Measurements from ENCODE around the gene TSPAN31.
"Not testable (repeated sequence)": the region's sequence is repeated elsewhere in the genome, so short reads cannot be mapped to it uniquely, and the experiment has no call there.

Gene TSPAN31, protein sequence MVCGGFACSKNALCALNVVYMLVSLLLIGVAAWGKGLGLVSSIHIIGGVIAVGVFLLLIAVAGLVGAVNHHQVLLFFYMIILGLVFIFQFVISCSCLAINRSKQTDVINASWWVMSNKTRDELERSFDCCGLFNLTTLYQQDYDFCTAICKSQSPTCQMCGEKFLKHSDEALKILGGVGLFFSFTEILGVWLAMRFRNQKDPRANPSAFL

DNA sequence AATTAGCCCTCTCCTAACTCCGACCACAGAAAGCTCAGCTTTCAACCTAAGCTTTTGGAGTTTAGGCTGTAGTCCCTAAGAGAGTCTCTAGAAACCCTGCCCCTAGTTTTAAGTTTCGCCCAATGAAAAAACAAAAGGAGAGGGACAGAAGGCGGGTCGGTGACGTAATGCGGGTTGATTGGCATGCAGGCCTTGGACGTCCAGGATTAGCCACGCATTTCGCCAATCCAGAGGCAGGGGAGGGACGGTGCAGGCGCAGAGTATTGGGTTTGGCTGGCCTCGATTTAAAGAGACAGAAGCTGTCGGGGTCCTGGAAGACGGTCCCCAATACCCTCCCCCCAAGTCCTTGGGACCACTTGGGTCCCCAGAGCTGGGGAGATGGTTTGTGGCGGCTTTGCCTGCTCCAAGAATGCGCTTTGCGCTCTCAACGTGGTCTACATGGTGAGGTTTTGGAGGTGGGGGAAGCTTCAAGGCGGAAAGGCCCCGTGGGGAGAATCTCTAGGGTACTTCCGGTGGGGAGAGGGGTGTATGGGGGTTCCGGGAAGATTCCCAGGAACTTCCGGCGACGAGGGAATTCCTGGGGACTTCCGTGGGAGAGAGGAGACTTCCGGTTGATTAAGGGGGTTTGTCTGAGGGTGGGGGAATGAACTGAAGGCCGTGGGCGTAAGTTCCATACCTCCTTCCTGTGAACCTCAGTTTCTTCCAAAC, at the start of gene TSPAN31:
TSS of gene TSPAN31 (plus strand) at position 263 of the 708 bp plus-strand sequence. CDS start at position 379, 116 bp downstream.
- peak; percentile 92 to 96 for DNase-seq

DNA sequence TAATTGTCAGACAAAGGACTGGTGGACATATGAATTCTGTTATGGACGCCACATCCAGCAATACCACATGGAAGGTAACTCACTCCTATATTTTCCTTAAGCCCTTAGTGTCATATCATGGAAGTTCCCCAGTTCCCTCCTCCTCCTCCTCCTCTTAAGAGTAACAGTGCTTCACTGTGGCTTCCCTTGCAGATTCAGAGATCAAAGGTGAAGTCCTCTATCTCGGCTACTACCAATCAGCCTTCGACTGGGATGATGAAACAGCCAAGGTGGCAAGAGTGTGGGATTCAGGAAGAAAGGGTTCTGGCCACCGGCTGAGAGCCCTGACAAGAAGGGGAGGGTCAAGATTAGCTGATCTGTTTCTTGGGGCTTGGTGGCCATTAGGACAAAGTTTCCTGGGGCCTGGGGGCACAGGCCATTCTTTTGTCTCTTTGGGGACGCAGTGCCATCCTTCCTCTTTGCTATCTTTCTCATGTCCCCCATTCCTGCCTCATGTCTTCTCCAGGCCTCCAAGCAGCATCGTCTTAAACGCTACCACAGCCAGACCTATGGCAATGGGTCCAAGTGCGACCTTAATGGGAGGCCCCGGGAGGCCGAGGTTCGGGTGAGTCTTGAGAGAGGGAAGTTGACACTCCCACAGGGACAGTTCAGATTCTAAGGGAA, 48.9 kb upstream of the TSPAN31 start:
- DNase-seq: no peak

DNA sequence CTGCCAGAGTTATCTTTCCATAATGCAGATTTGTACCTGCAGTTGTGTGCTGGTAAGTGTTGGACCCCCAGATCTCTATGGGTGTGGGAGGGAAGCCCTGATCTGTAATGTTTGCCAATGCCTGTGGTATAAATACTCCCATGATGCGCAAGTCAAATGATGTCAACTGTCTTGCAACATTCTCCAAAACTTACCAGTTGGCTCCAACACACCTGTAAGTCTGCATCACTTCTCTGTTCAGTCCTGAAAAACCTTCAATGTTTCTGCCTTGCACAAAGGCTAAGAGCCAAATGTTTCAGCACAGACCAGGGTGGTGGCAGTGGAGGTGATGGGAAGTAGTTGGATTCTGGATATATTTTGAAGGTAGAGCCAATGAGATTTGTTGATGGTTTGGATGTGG, 47.8 kb upstream of the TSPAN31 start:
- DNase-seq: no peak

DNA sequence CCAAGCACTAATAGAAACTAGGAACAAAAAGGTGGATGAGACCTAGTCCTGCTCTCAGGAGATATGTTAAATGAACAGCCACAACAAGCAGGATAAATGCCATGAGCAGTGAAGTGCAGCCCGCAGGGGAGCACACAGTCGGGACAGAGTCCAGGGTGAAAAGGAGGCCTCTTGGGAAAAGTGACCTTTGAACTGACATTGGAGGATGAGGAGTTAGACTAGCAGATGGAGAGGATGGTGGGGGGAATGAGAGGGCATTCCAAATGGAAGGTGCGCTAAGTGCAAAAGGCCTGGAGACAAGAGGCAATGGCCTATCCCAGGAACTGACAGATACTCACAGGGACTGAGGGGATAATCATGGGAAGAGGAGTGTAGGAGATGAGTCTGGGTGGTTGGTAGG, 46.4 kb upstream of the TSPAN31 start:
- no peak for DNase-seq

DNA sequence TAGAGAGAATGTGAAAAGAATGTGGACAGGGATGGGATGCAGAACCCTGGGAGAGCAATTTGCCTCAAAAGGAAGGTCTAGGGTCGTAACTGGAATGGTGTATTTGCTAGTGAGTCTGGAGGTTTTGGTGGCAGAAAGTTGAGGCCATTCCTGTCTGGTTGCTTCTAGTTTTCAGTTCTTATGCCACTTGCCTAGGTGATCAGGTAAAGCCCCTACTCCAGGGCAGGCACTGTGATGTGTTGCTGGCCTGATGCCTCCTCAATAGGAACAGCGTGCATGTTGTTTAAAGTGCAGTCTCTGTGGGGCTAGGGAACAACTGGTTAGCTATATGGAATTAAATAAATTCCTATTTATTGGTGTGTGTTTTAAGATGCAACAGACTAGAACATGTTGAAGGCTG, 44.5 kb upstream of the TSPAN31 start:
- DNase-seq: no peak

DNA sequence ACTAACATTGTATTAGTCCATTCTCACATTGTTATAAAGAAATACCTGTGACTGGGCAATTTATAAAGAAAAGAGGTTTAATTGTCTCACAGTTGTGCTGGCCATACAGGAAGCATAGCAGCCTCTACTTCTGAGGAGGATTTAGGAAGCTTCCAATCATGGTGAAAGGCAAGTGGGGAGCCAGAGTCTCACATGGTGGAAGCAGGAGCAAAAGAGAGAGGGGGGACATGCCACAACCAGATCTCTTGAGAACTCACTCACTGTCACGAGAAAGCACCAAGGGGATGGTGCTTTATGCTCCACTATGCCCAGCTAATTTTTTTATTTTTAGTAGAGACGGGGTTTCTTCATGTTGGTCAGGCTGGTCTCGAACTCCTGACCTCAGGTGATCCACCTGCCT, 37.6 kb upstream of the TSPAN31 start:
- DNase-seq: no peak

DNA sequence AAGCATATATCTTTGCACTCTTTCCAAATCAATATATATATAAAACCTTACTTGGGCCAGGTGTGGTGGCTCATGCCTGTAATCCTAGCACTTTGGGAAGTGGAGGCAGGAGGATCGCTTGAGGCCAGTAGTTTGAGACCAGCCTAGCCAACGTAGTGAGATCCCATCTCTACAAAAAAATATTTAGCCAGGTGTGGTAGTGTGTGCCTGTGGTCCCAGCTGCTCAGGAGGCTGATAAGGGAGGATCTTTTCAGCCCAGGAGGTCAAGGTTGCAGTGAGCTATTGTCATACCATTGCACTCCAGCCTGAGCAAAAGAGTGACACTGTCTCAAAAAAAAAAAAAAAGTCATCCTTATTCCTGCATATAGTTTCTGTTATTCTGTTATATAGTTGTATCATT, 36.5 kb upstream of the TSPAN31 start:
- no peak for DNase-seq

DNA sequence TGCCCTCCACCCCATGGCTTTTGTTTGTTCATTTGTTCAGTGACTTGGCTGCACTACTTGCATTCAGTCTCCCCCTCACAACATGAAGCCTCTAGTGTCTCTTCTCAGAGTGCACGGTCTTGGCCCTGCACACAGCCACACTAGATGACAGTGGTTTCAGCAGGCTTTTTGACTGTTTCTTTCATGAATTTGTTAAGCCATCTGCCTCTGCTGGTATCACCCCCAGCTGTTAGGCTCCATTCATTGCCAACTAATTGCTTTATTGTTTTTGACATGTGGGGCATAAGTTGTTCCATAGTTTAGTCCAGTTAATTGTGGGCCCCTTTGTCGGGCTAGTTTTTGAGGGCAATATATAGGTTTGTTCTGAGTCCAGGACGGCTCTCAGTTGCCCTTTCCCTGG, 32.1 kb upstream of the TSPAN31 start:
- DNase-seq: no peak

DNA sequence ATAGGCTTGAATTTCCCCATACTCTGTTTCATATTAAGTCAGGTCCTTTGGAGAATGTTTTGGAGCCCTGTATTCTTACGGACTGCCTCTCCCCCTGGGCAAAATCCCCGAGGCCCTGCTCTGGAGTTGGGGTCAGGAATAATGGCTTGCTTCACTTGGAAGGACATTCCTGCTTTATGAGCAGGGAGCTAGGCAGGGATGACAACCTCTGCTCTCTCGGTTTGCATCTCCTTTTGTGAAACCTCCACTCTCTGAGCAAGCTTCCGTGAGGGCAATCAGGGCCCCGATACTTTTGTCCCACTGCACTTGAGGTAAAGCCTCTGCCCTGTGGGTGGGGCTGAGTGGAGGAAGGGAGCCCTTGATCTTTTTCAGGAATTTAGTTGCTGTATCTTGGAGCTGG, 31.6 kb upstream of the TSPAN31 start:
- no peak for DNase-seq

DNA sequence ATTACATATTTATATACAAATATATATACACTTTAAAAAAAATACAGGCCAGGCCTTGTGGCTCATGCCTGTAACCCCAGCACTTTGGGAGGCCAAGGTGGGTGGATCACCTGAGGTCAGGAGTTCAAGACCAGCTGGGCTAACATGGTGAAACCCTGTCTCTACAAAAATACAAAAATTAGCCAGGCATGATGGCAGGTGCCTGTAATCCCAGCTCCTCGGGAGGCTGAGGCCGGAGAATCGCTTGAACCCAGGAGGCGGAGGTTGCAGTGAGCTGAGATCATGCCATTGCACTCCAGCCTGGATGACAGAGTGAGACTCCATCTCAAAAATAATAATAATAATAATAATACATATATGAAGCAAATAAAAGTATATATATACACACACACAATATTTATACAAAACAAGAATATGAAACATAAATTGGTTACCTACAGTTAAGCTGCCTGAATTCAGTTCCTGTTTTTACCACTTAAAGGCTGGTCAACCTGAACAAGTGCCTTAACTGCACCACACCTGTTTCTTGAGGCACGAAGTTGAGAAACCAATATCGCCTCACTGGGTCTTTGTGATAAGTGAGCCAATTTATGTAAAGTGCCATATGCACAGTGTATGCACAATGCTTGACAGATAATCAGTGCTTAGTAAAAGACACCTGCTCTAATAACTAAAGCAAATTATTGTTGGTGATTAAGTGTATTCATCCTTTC, 29.6 kb upstream of the TSPAN31 start:
- not testable (repeated sequence) for DNase-seq

DNA sequence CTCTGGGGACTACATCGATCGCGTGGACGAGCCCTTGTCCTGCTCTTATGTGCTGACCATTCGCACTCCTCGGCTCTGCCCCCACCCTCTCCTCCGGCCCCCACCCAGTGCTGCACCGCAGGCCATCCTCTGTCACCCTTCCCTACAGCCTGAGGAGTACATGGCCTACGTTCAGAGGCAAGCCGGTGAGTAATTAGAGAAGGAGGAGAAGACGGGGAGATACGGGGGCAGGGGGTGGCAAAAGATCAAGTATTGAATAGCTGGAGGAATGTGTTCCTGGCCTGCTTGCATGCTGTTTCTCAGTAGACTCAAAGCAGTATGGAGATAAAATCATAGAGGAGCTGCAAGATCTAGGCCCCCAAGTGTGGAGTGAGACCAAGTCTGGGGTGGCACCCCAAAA, 29.1 kb upstream of the TSPAN31 start:
- DNase-seq: no peak

DNA sequence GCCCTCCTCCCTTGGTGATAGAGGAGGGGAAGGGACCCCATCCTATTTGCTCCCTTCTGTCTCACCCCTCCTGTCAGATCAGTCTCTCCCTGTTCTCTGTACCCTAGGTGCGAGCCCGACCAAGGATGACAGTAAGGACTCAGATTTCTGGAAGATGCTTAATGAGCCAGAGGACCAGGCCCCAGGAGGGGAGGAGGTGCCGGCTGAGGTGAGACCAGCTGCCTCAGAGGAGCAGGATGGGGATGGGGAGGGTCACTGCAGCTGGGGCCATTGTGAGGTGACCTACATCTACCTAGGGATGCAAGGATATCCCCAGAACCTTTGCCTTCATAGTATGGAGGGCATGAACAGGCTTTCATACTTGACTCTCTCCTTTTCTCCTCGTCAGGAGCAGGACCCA, 28.5 kb upstream of the TSPAN31 start:
- DNase-seq: no peak

DNA sequence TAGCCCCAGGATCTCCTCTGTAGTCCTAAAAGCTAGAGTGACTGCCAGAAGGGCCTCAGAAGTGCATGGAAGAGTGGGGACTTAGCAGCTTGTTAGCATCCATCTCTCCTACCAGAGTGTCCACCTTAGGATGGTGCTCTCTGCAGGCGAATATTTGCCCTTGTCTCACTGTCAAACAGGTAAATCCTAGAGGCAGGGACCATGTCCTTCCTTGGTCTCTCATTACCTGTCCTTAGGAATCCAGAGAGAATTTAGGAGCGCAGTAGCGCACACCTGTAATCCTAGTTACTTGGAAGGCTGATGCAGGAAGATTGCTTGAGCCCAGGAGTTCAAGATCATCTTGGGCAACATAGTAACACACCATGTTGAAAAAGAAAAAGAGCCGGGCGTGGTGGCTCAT, 27.7 kb upstream of the TSPAN31 start:
- DNase-seq: no peak

DNA sequence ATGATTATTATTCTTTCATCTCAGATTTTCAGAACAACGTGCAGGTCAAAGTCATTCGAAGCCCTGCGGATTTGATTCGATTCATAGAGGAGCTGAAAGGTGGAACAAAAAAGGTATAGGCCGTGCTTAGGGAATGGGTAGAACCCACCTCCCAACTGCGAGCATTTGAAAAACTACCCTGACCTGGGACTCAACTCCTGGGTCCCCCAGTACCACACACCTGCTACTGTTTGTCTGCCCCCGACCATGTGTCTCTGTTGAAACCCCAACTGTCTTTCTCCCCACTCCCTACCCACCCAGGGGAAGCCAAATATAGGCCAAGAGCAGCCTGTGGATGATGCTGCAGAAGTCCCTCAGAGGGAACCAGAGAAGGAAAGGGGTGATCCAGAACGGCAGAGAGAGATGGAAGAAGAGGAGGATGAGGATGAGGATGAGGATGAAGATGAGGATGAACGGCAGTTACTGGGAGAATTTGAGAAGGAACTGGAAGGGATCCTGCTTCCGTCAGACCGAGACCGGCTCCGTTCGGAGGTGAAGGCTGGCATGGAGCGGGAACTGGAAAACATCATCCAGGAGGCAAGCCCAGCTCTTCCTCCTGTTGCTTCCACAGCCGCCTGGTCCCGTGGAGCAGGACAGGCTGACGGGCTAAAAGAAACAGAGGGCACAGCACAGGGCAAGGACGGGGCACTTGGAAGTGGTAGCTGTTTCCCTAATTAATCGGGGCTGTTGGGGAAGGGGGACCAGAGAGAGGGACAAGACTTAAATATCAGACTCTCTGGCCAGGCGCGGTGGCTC, 26.8 kb upstream of the TSPAN31 start:
- no peak for DNase-seq

DNA sequence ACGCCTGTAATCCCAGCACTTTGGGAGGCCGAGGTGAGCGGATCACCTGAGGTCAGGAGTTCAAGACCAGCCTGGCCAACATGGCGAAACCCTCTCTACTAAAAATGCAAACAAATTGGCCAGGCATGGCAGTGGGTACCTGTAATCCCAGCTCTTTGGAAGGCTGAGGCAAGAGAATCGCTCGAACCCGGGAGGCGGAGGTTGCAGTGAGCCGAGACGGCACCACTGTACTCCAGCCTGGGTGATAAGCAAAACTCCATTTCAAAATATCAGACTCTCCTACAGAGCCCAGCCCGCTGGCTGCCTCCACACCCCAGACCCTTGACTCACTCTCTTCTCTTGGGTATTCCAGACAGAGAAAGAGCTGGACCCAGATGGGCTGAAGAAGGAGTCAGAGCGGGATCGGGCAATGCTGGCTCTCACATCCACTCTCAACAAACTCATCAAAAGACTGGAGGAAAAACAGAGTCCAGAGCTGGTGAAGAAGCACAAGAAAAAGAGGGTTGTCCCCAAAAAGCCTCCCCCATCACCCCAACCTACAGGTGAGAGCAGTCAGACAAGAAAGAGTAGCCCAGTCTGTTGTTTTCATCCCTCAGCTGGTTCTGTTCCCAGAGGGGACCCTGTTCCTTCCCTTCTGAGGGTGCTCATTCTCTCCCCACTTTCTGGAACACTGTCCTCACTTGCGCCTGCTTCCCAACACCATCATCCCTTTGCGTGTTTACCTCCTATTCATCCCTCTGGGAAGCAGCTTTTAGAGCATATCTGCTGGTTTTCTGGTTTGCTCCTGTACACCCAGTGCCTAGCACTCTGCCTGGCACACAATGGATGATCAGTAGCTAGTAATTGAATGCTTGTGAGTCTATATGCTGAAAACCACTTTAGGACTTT, 26.0 kb upstream of the TSPAN31 start:
- DNase-seq: no peak

DNA sequence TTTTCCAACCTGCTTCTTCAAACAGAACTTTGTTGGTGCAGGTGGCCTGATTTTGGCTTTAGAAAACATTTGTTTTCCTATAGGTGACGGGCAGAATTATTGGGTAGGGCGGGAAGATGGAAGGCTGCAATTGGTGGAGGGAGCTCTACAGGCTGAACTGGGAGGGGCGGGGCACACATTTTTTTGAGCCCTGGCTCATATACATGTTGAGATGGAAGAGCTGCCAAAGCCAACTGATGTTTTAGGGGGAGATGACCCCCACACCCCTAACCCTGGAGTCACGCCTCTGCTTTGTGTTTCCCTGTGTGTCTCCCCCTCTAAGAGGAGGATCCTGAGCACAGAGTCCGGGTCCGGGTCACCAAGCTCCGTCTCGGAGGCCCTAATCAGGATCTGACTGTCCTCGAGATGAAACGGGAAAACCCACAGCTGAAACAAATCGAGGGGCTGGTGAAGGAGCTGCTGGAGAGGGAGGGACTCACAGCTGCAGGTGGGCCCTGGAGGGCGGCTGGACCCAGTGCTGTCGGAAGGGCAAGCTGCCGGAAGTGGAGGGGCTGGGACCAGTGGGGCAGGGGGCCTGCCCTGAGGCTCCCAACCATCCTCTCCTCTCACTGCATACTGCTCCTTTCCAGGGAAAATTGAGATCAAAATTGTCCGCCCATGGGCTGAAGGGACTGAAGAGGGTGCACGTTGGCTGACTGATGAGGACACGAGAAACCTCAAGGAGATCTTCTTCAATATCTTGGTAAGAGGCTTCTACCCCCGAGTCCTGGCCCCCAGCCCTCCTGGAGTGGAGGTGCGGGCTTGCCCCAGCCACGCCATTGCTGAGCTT, 24.8 kb upstream of the TSPAN31 start:
- DNase-seq: no peak

DNA sequence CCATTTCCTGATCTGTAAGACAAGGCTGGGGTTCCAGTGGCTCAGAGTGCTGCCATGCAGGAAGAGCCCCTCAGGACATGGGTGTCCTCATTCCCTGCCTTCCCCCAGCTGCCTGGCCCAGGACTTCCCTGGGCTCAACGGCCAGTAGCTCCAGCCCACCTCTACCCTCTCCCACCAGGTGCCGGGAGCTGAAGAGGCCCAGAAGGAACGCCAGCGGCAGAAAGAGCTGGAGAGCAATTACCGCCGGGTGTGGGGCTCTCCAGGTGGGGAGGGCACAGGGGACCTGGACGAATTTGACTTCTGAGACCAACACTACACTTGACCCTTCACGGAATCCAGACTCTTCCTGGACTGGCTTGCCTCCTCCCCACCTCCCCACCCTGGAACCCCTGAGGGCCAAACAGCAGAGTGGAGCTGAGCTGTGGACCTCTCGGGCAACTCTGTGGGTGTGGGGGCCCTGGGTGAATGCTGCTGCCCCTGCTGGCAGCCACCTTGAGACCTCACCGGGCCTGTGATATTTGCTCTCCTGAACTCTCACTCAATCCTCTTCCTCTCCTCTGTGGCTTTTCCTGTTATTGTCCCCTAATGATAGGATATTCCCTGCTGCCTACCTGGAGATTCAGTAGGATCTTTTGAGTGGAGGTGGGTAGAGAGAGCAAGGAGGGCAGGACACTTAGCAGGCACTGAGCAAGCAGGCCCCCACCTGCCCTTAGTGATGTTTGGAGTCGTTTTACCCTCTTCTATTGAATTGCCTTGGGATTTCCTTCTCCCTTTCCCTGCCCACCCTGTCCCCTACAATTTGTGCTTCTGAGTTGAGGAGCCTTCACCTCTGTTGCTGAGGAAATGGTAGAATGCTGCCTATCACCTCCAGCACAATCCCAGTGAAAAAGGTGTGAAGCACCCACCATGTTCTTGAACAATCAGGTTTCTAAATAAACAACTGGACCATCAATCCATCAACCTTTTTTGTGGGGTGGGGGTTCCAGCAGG, 23.9 kb upstream of the TSPAN31 start:
- DNase-seq: no peak

DNA sequence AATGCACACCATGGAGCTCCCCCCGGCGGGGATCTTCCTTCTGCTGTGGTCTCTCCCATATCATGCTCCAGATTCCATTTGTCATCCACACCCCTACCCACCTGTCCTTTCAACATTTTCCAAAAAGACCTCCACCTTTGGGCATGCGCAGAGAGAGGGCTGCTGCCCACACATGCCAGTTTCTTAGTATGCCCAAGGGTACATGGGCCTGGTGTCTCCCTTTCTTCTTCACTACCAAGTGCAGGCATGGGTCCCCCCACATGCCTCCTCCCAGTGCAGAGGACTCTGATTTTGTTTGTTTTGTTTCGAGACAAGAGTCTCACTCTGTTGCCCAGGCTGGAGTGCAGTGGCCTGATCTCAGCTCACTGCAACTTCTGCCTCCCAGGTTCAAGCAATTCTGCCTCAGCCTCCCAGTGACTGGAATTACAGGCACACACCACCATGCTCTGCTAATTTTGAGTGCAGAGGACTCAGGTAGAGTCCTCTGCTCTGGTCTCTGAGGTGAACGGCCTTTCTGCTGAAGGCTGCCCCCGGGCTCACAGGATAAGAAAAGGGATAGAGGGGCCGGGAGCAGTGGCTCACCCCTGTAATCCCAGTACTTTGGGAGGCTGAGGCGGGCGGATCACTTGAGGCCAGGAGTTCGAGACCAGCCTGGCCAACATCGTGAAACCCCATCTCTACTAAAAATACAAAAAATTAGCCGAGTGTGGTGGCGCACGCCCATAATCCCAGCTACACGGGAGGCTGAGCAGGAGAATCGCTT, 22.8 kb upstream of the TSPAN31 start:
- DNase-seq: not testable (repeated sequence)

Measured in SW 1271 (cell line).